Neural cell (in vitro differentiated cells): ENCODE results near the gene C11orf68.

Source experiments
- CTCF ChIP-seq: fragments of 450-650 bp; IDR thresholded peaks from 2 replicates; pipeline ENCODE4 v1.5.1; 2014; ENCODE audit warnings: antibody characterized with exemption, mild to moderate bottlenecking, moderate library complexity; ENCODE audit not compliant: poor library complexity, severe bottlenecking
- EZH2 ChIP-seq: fragments of 200-600, 300-800 bp; shearing (Covaris generic), sonication (generic); IDR thresholded peaks from 2 replicates; pipeline ENCODE4 v1.6.1; 2014; ENCODE audit warnings: antibody characterized with exemption, low read length, borderline replicate concordance, mild to moderate bottlenecking; ENCODE audit not compliant: insufficient read depth, poor library complexity, severe bottlenecking
- TF ChIP-seq, protein P1 (sequence below): IDR thresholded peaks from 2 replicates; pipeline ENCODE4 v1.6.1; 2012; ENCODE audit warnings: borderline replicate concordance

GRCh38 chr11:65946655-65947054, 27.8 kb upstream of the C11orf68 start:
- TF ChIP-seq CTCF (no peak), EZH2 (no peak)
- TF ChIP-seq, protein P1, sequence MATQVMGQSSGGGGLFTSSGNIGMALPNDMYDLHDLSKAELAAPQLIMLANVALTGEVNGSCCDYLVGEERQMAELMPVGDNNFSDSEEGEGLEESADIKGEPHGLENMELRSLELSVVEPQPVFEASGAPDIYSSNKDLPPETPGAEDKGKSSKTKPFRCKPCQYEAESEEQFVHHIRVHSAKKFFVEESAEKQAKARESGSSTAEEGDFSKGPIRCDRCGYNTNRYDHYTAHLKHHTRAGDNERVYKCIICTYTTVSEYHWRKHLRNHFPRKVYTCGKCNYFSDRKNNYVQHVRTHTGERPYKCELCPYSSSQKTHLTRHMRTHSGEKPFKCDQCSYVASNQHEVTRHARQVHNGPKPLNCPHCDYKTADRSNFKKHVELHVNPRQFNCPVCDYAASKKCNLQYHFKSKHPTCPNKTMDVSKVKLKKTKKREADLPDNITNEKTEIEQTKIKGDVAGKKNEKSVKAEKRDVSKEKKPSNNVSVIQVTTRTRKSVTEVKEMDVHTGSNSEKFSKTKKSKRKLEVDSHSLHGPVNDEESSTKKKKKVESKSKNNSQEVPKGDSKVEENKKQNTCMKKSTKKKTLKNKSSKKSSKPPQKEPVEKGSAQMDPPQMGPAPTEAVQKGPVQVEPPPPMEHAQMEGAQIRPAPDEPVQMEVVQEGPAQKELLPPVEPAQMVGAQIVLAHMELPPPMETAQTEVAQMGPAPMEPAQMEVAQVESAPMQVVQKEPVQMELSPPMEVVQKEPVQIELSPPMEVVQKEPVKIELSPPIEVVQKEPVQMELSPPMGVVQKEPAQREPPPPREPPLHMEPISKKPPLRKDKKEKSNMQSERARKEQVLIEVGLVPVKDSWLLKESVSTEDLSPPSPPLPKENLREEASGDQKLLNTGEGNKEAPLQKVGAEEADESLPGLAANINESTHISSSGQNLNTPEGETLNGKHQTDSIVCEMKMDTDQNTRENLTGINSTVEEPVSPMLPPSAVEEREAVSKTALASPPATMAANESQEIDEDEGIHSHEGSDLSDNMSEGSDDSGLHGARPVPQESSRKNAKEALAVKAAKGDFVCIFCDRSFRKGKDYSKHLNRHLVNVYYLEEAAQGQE: no peak
